DMS 273 (cell line): ENCODE results near the gene MALRD1.
"Not testable (repeated sequence)": the region's sequence is repeated elsewhere in the genome, so short reads cannot be mapped to it uniquely, and the experiment has no call there.

ENCODE experiments used
- DNase-seq: peaks from one replicate; lab custom pipeline; 2025; ENCODE audit not compliant: unreplicated experiment; lab: John Stamatoyannopoulos, UW

MALRD1 gene

DNA sequence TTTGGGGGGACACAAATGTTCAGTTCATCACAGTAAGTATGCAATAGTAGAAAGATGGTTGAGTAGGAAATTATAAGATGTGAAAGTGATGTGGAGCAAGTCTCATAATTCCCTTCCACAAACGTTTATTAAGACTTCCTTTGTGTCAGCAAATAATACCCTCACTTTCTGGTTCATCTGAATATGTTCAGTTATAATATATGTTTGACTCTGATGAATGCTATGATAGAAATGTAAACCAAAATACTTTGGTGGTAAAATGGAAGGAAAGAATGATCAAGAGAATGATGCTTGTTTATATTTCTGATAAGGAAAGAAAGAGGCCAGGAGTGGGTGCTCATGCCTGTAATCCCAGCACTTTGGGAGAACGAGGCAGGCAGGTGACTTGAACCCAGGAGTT, 655.9 kb downstream of the MALRD1 start:
- DNase-seq: no peak

DNA sequence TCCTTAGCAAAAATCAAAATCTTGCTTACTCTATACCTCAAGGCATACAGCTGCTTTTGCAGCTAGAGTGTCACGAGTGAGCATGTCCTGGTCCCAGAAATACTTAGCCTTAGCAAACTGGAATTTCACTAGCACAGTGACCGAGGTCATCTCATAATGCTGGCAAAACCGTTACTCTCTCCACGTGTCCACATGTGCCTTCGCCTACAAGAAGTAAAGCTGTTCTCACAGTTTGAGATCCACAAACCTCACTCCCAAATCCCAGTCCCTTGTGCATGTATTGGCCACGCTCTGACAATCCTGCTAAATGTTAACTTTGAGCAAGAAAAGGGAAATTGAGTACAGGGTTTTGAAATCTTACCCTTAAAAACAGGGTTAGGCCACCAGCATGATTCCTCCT, 656.6 kb downstream of the MALRD1 start:
- DNase-seq: no peak

DNA sequence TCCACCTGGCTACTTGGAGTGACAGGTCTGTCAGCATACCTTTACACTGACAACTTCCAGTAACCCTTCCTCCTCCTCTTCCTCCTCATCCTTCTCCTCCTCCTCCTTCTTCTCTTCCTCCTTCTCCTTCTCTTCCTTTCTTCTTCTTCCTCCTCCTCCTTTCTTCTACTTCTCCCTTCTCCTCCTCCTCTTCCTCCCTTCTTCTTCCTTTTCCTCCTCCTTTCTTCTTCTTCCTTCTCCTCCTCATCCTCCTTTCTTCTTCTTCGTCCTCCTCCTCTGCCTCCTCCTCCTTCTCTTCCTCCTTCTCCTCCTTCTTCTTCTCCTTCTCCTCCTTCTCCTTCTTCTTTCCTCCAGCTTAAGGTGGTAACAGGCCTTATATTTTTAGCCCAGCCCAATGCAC, 658.3 kb downstream of the MALRD1 start:
- no peak for DNase-seq

DNA sequence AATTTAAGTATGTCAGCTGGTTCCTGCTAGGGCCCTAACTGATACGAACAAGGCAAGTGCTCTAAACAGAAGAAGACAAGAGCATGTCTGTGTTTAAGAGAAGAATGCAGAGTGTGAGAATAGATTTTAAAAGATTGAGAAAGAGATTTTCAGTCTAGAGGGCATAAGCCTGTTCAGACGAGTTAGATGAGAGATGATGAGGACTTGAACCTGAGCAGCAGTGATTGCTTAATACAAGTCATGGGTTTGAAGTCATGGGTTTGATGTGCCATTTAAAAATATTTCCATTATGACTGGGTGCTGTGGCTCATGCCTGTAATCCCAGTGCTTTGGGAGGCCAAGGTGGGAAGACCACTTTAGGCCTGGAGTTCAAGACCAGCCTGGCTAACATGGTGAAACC, 658.8 kb downstream of the MALRD1 start:
- no peak for DNase-seq

DNA sequence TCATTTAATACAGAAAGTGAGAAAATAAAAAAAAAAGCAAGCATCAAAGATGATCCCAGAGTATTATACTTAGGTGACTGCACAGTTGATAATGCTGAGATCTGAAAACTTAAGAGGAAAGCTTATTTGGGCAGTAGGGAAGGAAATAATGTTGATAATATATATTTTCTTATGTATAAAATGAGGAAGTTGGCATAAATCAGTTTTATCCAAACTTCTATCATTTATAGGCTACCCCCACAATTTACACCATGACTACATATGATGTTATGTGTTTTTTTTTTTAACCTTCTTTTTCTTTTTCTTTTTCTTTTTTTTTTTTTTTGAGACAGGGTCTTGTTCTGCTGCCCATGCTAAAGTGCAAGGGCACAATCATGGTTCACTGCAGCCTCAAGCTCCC, 659.4 kb downstream of the MALRD1 start:
- DNase-seq: no peak

DNA sequence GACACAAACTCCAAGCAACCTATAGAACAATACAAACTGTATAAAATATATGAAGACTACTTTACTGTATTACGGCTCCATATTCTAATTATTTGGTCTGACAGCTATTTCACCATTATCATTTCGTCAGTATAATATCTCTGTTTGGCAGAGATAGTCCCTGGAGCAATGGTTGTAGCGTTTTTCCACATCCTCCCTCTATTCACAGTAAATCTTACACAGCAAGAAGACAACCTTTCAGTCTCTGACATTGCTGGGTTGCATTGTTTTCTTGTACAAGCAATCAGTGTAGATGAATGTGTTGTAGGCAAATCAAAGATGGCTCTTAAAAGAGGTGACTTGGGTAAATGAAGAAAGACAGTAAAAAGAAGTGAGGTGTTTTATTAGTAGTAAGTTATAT, 662.0 kb downstream of the MALRD1 start:
- DNase-seq: no peak

DNA sequence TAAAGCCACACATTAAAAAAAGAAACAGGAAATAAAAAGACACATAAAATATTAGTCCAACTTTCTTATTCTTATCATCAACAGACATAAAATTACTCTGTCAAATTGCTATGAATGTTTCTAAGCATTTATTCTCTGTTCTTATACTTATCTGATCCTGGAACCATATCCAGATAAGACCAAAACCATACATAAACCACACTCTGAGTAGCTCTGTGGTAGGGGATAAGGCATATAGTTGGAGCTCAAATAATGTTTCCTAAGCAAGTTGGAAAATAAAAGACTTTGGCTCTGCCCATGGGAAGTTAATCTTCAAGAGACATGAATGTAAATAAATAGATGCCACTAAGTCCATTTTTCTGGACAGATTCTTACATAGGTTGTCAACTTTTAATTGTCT, 664.6 kb downstream of the MALRD1 start:
- no peak for DNase-seq

DNA sequence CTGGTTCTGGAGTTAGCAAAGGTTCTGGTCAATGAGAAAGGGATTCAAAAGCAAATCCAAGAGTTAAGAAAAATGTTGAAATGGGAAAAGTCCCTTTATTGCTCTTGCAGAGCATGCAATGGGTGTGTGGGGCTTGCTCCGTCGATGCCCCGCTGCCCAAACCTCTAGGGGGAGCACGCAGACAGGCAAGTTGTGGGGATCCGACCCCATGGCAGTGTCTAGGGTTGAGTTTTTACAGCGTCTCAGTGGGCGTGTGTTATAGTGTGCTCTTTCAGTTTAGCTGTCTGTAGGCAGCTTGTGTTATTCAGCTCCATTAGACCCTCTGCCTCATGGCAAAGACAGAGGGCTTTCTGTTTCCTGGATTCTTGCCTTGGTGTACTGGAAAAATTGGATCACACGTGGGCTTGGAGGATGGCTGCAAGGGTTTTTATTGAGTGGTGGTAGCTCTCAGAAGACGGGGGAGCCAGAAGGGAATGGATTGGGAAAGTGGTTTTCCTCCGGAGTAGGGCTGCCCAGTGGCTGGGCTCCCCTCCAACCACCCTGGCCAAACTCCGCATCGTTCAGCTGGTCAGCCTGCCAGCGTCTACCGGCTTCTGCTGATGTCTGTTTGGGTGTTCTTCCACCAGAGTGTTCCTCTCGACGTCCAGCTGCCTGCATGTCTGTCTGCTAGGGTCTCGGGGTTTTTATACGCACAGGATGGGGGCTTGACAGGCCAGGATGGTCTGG, 665.4 kb downstream of the MALRD1 start:
- no peak for DNase-seq

DNA sequence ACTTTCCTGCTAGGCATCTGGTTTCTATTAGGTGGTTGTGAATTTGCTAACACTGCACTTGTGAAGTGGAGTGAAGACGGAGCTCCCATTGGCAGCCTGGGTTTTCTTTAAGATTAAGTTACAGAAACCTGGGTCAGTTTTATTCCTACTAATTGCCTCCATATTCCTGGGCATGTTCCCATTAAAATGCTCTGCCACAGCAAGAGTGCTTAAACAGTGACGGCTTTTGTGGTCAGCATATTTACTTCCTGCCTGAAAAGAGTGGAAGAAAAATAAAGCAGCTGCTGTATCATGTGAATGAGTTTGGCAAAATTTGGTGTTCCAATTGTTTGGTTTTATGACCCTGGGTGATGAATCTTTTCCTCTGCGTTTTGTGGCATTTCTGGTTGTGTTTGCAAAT, 670.7 kb downstream of the MALRD1 start:
- DNase-seq: no peak

DNA sequence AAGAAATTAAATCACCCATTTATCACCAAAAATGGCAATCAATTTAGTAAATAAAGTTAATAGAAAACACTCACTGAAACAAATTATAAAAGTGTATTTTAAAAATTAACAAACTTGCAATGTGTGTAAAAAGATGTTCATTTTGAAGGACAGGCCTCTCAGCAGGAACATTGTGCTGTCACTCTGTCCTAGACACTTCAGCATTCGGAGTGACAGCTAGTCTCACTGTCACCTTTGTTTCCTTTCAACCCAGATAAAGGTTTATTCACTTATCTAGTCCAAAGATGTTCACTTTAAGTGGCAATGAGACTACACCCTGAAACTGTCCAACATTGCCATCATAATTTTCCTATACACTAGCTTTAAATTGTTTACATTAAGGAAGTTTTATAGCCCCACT, 675.7 kb downstream of the MALRD1 start:
- no peak for DNase-seq

DNA sequence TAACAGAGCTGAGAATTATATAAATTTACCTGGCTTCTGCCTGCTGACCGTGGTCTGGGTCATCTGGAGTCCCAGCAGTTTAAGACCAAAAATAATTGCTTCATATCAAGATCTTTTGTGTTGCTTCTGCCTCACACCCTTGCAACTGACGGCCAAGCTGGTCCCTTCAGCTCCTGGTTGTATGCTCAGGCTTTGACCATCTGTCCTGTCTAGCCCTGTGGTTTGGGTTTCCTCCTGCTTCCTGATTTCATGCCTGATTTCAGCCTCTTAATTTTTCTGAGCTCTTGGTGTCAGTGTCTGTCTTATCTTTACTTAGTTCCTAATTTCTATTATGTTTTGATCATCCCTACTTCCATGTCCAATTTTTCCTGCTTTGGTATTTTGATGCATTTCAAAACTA, 679.8 kb downstream of the MALRD1 start:
- no peak for DNase-seq

DNA sequence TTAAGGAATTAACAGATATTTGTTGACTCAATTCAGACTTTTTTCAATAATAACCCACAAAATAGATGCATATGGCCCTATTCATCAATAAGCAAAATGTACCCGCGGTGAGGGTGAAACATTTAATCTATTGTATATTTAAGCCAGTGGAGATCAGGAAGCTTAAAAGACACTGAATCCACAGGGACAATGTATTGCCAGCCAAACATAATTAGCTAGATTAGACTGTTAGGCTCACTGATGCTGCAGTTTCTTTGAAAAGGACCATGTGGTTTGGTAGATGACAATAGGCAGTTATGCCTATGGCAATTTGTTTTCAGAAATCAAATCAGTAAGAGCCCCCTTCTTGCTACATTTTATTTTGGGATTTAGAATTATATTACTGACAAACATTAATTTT, 680.4 kb downstream of the MALRD1 start:
- DNase-seq: no peak

DNA sequence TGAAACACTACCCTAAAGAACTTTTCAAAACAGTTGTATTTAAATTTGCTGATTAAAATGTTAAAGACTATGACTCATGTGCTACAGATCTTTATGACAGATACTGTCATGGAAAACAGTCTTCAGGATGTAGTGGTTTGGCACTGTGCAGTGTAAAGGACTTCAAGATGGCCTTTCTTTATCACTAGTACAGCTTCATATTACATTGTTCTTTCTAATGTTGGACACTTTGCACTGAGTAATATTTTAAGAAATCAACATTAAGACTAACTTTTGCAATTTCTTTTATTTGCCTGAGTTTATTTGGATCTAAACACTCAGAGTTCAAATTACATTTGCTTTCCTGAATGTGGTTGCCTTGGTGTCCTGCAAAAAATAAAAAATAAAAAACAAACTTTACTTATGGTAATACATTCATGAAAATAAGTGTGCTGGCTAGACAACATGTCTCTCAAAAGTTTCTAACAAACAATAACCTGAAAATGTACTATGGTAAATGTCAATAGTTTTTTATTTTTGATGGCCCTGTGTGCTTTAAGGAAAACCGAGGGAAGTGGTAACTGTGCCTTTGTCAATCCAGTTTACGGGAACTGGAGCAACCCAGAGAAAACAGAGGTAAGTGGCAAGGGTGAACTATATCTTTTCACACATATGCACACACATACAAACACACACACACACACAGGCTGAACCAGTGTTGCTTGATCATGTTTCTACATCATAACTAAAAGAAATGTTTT, 681.7 kb downstream of the MALRD1 start:
- no peak for DNase-seq

DNA sequence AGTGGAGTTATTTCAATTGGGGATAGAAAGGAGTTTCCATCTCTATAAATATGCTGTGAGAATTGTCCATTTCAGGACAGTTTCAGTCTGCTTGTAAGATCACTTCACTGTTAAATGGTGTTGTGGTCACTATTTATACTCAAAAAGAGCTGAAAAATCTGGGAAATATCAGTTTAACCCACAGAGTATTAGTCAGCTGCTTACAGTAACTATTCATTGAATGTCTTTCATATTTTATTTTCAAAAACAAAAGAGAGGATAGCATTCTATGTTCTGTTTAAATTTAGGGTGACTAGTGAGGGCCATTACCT, 682.3 kb downstream of the MALRD1 start:
- DNase-seq: no peak

DNA sequence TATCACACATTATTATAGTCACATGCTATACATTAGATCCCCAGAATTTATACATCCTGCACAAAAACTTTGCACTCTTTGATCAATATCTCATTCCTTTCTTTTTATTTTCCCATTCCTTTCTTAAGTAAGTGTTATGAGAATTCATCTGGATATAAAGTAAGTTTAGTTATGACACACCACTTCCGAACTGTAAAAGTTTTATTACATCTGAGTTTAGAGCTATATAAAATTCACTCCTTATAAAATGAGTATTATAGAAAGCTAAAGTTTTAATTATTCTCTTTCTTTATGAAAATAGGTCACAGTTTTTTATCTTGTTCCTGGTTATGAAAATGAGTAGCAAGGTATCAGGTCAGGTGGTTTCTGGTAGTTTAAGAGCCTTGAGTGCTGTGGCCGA, 683.0 kb downstream of the MALRD1 start:
- DNase-seq: no peak

DNA sequence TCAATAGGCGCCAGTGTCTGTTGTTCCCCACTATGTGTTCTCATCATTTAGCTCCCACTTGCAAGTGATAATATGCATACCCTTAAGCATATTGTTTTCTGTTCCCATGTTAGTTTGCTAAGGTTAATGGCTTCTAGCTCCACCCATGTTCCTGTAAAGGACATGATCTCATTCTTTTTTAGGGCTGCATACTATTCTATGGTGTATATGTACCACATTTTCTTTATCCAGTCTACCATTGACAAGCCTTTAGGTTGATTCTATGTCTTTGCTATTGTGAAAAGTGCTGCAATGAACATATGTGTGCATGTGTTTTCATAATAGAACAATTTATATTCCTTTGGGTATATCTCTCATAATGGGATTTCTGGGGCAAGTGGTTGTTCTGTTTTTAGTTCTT, 689.8 kb downstream of the MALRD1 start:
- no peak for DNase-seq

DNA sequence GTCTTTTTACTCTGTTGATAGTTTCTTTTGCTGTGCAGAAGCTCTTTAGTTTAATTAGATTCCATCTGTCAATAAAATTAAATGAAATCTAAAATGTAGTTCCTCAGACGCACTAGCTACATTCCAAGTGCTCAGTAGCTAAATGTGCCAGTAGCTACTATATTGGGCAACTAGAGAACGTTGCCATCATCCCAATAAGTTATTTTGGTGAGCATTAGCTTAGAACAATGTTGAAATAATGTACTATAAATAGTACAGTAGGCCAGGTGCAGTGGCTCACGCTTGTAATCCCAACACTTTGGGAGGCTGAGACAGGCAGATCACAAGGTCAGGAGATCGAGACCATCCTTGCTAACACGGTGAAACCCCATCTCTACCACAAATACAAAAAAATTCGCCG, 690.6 kb downstream of the MALRD1 start:
- not testable (repeated sequence) for DNase-seq

DNA sequence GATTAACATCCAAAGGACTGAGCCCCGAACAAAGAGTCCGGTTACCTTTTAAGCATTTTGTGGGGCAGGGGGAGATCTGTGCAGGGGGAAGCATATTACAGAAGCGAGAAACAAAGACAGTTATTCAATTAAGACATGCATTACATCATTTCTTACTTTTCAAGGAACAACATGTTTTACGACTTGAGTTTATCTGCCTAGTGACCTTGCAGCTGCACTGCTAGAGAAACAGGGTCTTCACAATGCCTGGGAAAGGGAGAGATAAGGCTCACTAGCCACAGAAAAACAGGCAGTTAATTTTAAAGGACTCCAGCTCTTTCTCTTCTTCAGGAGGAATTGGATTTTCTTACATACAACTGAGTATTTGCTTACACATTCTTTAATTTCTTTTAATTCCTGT, 693.5 kb downstream of the MALRD1 start:
- not testable (repeated sequence) for DNase-seq

DNA sequence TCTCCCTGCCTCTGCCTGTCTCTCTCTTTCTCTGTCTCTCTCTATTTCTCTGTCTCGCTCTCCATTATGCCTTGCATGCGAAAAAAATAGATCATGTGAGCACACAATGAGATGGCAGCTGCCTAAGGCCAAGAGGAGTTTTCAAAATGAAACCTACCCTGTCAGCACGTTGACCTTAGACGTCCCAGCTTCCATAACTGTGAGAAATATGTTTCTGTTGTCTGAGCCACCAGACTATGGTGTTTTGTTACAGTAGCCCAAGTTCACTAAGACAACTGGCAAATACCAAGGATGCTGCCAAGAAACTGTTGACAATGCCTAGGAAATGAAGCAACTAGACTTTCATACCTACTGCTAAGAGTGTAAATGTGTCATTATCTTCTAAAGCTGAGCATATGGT, 697.1 kb downstream of the MALRD1 start:
- DNase-seq: no peak

DNA sequence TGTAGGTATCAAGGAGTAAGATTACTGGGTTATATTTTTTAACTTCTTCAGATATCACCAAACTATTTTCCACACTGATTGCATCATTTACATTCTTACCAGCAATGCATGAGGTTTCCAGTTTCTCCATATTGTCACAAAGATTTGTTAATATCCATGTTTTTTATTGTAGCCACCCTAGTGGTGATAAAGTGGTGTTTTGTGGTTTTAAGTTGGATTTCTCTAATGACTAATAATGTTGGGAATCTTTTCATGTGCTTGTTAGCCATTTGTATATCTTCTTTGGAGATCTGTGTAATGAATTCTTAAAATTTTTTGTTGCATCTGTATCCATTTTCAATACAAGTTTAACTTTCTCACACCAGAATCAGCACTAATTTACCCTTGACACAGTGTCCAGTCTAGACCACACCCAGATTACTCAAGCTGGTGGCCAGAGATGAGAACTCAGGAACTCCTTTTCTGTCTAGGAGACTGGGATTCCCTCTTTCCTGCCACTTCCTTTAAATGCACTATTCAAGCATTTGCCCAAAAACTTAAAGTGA, 700.7 kb downstream of the MALRD1 start:
- DNase-seq: no peak

DNA sequence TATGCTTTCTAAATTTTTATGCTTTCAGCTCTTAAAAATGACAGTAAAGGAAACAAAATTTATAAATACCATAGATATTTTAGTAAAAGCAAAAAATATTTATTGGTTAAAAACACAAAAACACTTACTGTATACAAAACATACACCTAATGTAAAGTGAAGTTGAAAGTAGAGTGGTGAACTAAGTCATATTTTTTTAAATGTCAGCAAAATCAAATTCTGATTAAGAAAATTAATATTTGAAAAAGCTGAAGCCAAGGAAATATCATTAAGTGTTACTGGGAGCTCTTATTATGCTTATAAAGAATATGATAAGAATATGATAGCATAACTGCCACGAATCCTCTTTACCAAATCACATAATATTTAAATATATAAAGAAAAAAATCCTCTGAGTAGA, 702.4 kb downstream of the MALRD1 start:
- no peak for DNase-seq

DNA sequence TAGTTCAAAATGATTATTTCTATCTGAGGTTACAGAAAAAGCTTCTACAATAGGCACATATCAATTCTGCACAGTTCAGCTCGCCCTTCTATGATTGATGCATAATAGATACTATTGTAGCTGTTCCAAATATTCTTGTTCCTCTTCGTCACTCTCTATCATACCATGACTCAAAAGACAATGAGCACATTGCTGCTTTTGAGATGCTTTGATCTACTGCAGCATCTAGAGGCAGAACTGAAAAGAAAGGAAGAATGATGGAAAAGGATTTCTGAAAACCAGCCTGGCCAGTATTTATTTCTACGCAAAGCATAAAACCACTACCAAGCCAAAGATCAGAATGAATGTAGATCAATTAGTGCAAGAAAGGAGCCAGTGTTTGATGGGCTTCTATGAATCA, 708.3 kb downstream of the MALRD1 start:
- DNase-seq: no peak

DNA sequence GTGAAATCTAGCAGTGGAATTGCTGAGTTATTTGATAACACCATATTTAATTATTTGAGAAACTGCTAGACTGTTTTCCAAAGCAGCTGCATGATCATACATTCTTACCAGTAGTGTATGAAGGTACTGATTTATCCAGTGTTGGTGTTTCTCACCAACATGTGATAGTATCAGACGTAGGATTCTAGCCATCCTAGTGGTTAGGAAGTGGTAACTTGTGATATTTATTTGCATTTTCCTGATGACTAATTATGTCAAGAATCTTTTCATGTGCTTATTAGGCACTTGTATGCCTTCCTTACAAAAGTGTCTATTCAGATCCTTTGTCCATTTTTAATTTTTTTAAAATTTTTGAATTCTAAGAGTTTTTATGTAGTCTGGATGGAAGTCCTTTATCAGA, 713.4 kb downstream of the MALRD1 start:
- DNase-seq: no peak
